Measurements from ENCODE around the gene PCYT1A.
"Not testable (repeated sequence)": the region's sequence is repeated elsewhere in the genome, so short reads cannot be mapped to it uniquely, and the experiment has no call there.

The PCYT1A gene

DNA sequence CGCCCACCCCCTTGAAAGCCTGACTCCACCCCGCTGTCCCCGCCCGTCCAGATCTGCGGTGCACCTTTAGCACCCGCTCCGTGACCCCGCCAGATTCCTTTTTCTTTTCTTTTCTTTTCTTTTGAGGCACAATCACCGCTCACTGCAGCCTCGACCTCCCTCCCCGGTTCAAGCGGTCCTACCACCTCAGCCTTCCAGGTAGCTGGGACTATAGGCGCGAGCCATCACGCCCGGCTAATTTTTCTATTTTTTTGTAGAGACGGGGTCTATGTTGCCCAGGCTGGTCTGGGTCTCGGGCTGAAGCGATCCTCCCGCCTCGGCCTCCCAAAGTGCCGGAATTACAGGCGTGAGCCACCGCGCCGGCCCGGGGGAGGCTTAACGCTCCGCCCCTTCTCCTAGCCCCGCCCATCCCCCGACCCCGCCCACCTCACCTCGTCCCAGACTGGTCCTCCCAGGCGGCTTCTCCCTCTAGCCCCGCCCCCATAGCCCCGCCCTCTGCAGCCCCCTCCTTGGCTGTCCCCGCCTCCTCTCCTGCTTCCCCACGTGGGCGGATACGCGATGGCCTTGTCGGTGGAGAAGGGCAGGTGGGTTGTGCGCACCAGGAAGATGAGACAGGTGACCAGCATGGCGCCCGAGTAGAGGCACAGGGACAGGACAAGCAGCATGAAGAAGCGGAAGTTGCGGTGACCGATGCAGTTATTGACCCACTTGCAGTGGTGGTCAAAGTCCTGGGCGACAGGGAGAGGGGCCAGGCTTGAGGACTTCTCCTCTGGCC, 79.5 kb downstream of the PCYT1A start:
- Histone ChIP-seq H3K79me1 (ENCODE audit: low read length) (no peaks in the 10 kb centered on the region), H3K27ac (ENCODE audit: low read depth, low read length) (no peak overlapping the region)
- peak; percentile 57 to 86 for DNase-seq

DNA sequence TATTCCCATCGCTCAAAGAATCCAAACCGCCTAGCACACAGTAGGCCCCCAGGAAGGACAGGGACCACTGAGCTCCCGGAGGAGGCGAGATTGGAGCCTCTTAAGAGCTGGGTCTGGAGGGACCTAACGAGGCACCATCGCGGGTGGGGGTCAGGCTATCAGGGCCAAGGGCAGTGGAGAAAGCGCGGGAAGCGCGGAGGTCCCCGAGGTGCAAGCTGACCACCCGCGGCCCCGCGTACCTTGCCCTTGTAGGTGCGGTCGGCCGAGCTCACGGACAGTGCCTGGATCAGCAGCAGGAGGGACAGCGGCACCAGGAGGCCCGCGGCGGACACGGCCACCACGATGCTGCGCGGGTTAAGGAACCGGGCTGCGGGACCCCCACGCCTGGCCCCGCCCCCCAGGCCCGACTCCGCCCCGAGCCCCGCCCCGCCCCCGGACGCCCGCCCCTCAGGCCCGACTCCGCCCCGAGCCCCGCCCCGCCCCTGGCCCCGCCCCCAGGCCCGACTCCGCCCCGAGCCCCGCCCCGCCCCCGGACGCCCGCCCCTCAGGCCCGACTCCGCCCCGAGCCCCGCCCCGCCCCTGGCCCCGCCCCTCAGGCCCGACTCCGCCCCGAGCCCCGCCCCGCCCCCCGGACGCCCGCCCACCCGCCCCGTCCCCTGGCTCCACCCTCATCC, 80.2 kb downstream of the PCYT1A start:
- Histone ChIP-seq H3K4me3 (ENCODE audit: low read depth, low read length) (peak overlapping the region; percentile 51), H2AK5ac (ENCODE audit: low read length) (no peak overlapping the region), H4K8ac (ENCODE audit: low read depth, low read length) (no peak overlapping the region), H3K14ac (ENCODE audit: low read length) (no peak overlapping the region), H3K79me2 (ENCODE audit: control insufficient read depth, insufficient read depth, low read length, poor library complexity) (no peaks in the 10 kb centered on the region), H3K27me3 (ENCODE audit: insufficient read depth, low read length) (no peaks in the 10 kb centered on the region), H3K4me1 (ENCODE audit: control insufficient read depth in 1 of 2, insufficient read depth in 2 of 2, low read length in 2 of 2) (peaks cover 3 to 4% of the 10 kb centered on the region in 2 experiments), H3K4ac (ENCODE audit: low read depth, low read length) (no peak overlapping the region), H3K9ac (ENCODE audit: low read length) (no peak overlapping the region), H4K12ac (ENCODE audit: low read depth, low read length) (peak overlapping the region; percentile 37), H2AFZ (ENCODE audit: insufficient read depth, low read length, poor library complexity) (peak overlapping the region; percentile 33), H3K79me1 (ENCODE audit: low read length) (no peaks in the 10 kb centered on the region), H3K4me2 (ENCODE audit: low read length) (peak overlapping the region; percentile 55), H3K27ac (ENCODE audit: low read depth, low read length) (no peak overlapping the region), H3K18ac (ENCODE audit: low read length) (no peak overlapping the region), H3K23ac (ENCODE audit: low read length) (no peak overlapping the region), H2BK5ac (ENCODE audit: low read depth, low read length, poor library complexity) (no peak overlapping the region), H3K9me3 (ENCODE audit: insufficient read depth, low read depth, low read length) (peaks cover 7% of the 10 kb centered on the region), H3K36me3 (ENCODE audit: control insufficient read depth in 1 of 2, insufficient read depth in 2 of 2, low read length in 2 of 2) (no peaks in the 10 kb centered on the region), H2BK120ac (ENCODE audit: insufficient read depth, low read length, poor library complexity) (no peak overlapping the region), H4K91ac (ENCODE audit: low read depth, low read length) (no peak overlapping the region), H2BK12ac (ENCODE audit: low read length) (no peak overlapping the region)
- WGBS (ENCODE audit: extremely low coverage, insufficient coverage, insufficient read length), result no CpG with 5 or more reads among the region's 70 CpGs
- DNase-seq, result peak in 1 of 2 donors; percentile 50

More for the DNA sequence above, 79.5 kb downstream of the PCYT1A start:
- no peaks in the 10 kb centered on the region for H3K27me3 ChIP-seq (ENCODE audit: insufficient read depth, low read length)
- peaks cover 7% of the 10 kb centered on the region for H3K9me3 ChIP-seq (ENCODE audit: insufficient read depth, low read depth, low read length)
- H3K36me3 ChIP-seq (ENCODE audit: control insufficient read depth in 1 of 2, insufficient read depth in 2 of 2, low read length in 2 of 2), result no peaks in the 10 kb centered on the region
- H3K4ac ChIP-seq (ENCODE audit: low read depth, low read length), result no peak overlapping the region
- H3K23ac ChIP-seq (ENCODE audit: low read length), result no peak overlapping the region
- no CpG with 5 or more reads among the region's 49 CpGs for WGBS (ENCODE audit: extremely low coverage, insufficient coverage, insufficient read length)
- peaks cover 3 to 4% of the 10 kb centered on the region in 2 experiments for H3K4me1 ChIP-seq (ENCODE audit: control insufficient read depth in 1 of 2, insufficient read depth in 2 of 2, low read length in 2 of 2)
- no peak overlapping the region for H3K14ac ChIP-seq (ENCODE audit: low read length)
- no peak overlapping the region for H4K8ac ChIP-seq (ENCODE audit: low read depth, low read length)
- H2BK12ac ChIP-seq (ENCODE audit: low read length), result no peak overlapping the region
- no peaks in the 10 kb centered on the region for H3K79me2 ChIP-seq (ENCODE audit: control insufficient read depth, insufficient read depth, low read length, poor library complexity)
- H3K4me2 ChIP-seq (ENCODE audit: low read length), result peak overlapping the region; percentile 50
- H2AFZ ChIP-seq (ENCODE audit: insufficient read depth, low read length, poor library complexity), result no peak overlapping the region
- H3K9ac ChIP-seq (ENCODE audit: low read length), result no peak overlapping the region
- H2AK5ac ChIP-seq (ENCODE audit: low read length), result no peak overlapping the region
- H2BK5ac ChIP-seq (ENCODE audit: low read depth, low read length, poor library complexity), result no peak overlapping the region
- H3K18ac ChIP-seq (ENCODE audit: low read length), result no peak overlapping the region
- no peak overlapping the region for H4K91ac ChIP-seq (ENCODE audit: low read depth, low read length)
- no peak overlapping the region for H3K4me3 ChIP-seq (ENCODE audit: low read depth, low read length)
- no peak overlapping the region for H2BK120ac ChIP-seq (ENCODE audit: insufficient read depth, low read length, poor library complexity)
- no peak overlapping the region for H4K12ac ChIP-seq (ENCODE audit: low read depth, low read length)

DNA sequence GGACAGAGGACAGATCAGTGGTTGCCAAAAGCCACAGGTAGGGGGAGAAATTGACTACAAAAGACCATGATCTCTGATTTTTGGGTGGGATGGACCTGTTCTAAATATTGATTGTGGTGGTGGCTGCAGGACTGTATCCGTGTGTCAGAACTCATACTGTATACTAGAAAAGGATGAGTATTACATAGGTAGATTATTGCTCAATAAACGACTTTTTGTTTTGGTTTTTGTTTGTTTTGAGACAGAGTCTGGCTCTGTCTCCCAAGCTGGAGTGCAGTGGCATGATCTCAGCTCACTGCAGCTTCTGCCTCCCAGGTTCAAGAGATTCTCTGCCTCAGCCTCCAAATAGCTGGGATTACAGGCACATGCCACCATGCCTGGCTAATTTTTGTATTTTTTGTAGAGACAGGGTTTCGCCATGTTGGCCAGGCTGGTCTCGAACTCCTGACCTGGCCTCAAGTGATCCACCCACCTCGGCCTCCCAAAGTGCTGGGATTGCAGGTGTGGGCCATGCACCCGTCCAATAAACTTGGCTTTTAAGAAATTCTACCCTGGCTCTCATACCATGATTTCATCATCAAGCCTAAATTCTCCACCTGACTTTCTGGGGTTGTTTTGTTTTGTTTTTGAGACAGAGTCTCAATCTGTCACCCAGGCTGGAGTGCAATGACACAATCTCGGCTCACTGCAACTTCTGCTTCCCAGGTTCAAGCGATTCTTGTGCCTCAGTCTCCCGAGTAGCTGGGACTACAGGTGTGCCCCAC, 81.9 kb downstream of the PCYT1A start:
- H3K4ac ChIP-seq (ENCODE audit: low read depth, low read length); H4K12ac ChIP-seq (ENCODE audit: low read depth, low read length); DNase-seq; H2AK5ac ChIP-seq (ENCODE audit: low read length); H3K4me2 ChIP-seq (ENCODE audit: low read length); H3K79me2 ChIP-seq (ENCODE audit: control insufficient read depth, insufficient read depth, low read length, poor library complexity); H2BK5ac ChIP-seq (ENCODE audit: low read depth, low read length, poor library complexity); H3K18ac ChIP-seq (ENCODE audit: low read length); H3K9me3 ChIP-seq (ENCODE audit: insufficient read depth, low read depth, low read length); H2BK120ac ChIP-seq (ENCODE audit: insufficient read depth, low read length, poor library complexity); H2AFZ ChIP-seq (ENCODE audit: insufficient read depth, low read length, poor library complexity); H4K91ac ChIP-seq (ENCODE audit: low read depth, low read length); H3K27me3 ChIP-seq (ENCODE audit: insufficient read depth, low read length); H3K14ac ChIP-seq (ENCODE audit: low read length); H3K4me3 ChIP-seq (ENCODE audit: low read depth, low read length); H3K4me1 ChIP-seq (ENCODE audit: control insufficient read depth in 1 of 2, insufficient read depth in 2 of 2, low read length in 2 of 2); H3K27ac ChIP-seq (ENCODE audit: low read depth, low read length); H4K8ac ChIP-seq (ENCODE audit: low read depth, low read length); H3K9ac ChIP-seq (ENCODE audit: low read length); H3K23ac ChIP-seq (ENCODE audit: low read length); H3K36me3 ChIP-seq (ENCODE audit: control insufficient read depth in 1 of 2, insufficient read depth in 2 of 2, low read length in 2 of 2); H2BK12ac ChIP-seq (ENCODE audit: low read length); H3K79me1 ChIP-seq (ENCODE audit: low read length): not testable (repeated sequence)
- no CpG with 5 or more reads among the region's 9 CpGs for WGBS (ENCODE audit: extremely low coverage, insufficient coverage, insufficient read length)

DNA sequence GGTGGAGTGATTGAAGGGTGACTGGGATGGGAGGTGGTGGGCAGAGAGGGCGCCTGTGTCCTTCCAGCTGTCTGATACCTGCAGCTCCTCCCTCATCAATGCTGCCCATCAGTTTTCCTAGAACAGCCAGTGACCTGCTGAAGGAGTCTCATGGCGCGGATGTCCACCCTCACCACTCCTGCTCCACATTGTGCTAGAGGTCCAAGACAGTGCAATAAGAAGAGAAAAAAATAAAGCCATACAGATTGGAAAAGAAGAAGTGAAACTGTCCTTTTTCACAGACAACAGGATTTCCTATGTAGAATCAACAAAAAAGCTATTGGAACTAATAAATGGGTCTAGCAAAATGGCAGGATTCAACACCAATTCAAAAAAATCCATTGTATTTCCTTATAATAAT, 83.7 kb downstream of the PCYT1A start:
- Histone ChIP-seq H3K27ac (ENCODE audit: low read depth, low read length) (no peak overlapping the region), H3K4ac (ENCODE audit: low read depth, low read length) (no peak overlapping the region), H3K4me1 (ENCODE audit: control insufficient read depth in 1 of 2, insufficient read depth in 2 of 2, low read length in 2 of 2) (peaks cover 3 to 4% of the 10 kb centered on the region in 2 experiments), H3K14ac (ENCODE audit: low read length) (no peak overlapping the region), H3K79me1 (ENCODE audit: low read length) (no peaks in the 10 kb centered on the region), H3K36me3 (ENCODE audit: control insufficient read depth in 1 of 2, insufficient read depth in 2 of 2, low read length in 2 of 2) (no peaks in the 10 kb centered on the region), H4K8ac (ENCODE audit: low read depth, low read length) (no peak overlapping the region), H2BK5ac (ENCODE audit: low read depth, low read length, poor library complexity) (no peak overlapping the region), H3K9ac (ENCODE audit: low read length) (no peak overlapping the region), H4K91ac (ENCODE audit: low read depth, low read length) (no peak overlapping the region), H3K18ac (ENCODE audit: low read length) (no peak overlapping the region), H4K12ac (ENCODE audit: low read depth, low read length) (no peak overlapping the region), H3K4me3 (ENCODE audit: low read depth, low read length) (no peak overlapping the region), H3K9me3 (ENCODE audit: insufficient read depth, low read depth, low read length) (peaks cover 7% of the 10 kb centered on the region), H3K79me2 (ENCODE audit: control insufficient read depth, insufficient read depth, low read length, poor library complexity) (no peaks in the 10 kb centered on the region), H2AFZ (ENCODE audit: insufficient read depth, low read length, poor library complexity) (no peak overlapping the region), H2BK12ac (ENCODE audit: low read length) (no peak overlapping the region), H3K4me2 (ENCODE audit: low read length) (no peak overlapping the region), H3K27me3 (ENCODE audit: insufficient read depth, low read length) (no peaks in the 10 kb centered on the region), H2AK5ac (ENCODE audit: low read length) (no peak overlapping the region), H2BK120ac (ENCODE audit: insufficient read depth, low read length, poor library complexity) (no peak overlapping the region), H3K23ac (ENCODE audit: low read length) (no peak overlapping the region)
- DNase-seq, result no peak
- WGBS (ENCODE audit: extremely low coverage, insufficient coverage, insufficient read length), result no CpG with 5 or more reads among the region's 3 CpGs
